Fibroblast of peridontal ligament (primary cell): Measurements from ENCODE around the gene KIF26B.

Source experiments
- DNase-seq: peaks from one replicate; pipeline ENCODE4 v3.0.0-alpha.2; 2010; ENCODE audit errors: extremely low read depth

The KIF26B gene

GRCh38 chr1:245679821-245680780, 525.3 kb downstream of the KIF26B start:
- DNase-seq, result no peak

GRCh38 chr1:245682638-245683628, 528.1 kb downstream of the KIF26B start:
- peak; percentile 59 for DNase-seq

GRCh38 chr1:245683676-245684075, 528.9 kb downstream of the KIF26B start:
- DNase-seq, result no peak

GRCh38 chr1:245684166-245684565, 529.4 kb downstream of the KIF26B start:
- DNase-seq, result no peak

- no peak for DNase-seq
Observed at GRCh38 chr1:245684571-245684970, 529.8 kb downstream of the KIF26B start.

GRCh38 chr1:245685111-245685810, 530.5 kb downstream of the KIF26B start:
- no peak for DNase-seq

GRCh38 chr1:245686006-245686405, 531.2 kb downstream of the KIF26B start:
- no peak for DNase-seq

- no peak for DNase-seq
Observed at GRCh38 chr1:245686446-245687030, 531.8 kb downstream of the KIF26B start.

GRCh38 chr1:245687152-245687635, 532.4 kb downstream of the KIF26B start:
- DNase-seq, result no peak

- no peak for DNase-seq
Observed at GRCh38 chr1:245687636-245688535, 533.1 kb downstream of the KIF26B start.

GRCh38 chr1:245688536-245689453, 534.0 kb downstream of the KIF26B start:
- DNase-seq, result no peak

GRCh38 chr1:245690156-245690690, 535.4 kb downstream of the KIF26B start:
- no peak for DNase-seq

- no peak for DNase-seq
Observed at GRCh38 chr1:245690946-245691541, 536.3 kb downstream of the KIF26B start.

GRCh38 chr1:245691897-245692296, 537.1 kb downstream of the KIF26B start:
- no peak for DNase-seq

GRCh38 chr1:245692318-245692717, 537.5 kb downstream of the KIF26B start:
- no peak for DNase-seq

- DNase-seq, result no peak
Observed at GRCh38 chr1:245693116-245693793, 538.5 kb downstream of the KIF26B start.

GRCh38 chr1:245693941-245694752, 539.4 kb downstream of the KIF26B start:
- DNase-seq, result no peak
